B cell (primary cell): Measurements from ENCODE around the gene NTNG1. TPM values are rescaled to one million over a fixed set of nuclear protein-coding genes. Genes with fewer than 3 reads are reported as not detected.

Experiments
- ATAC-seq: fragments of 200-7000 bp; cut with Tn5 transposase; one replicate; pipeline ENCODE4 v1.10.0; 2021; ENCODE audit warnings: low read depth, mild to moderate bottlenecking, moderate number of reproducible peaks, moderate library complexity
- CTCF ChIA-PET: fragments of 350-600 bp; sonication (Branson Sonifier 250); formaldehyde crosslinking; loops from one replicate; lab custom pipeline; 2021; ENCODE audit warnings: antibody characterized with exemption, inconsistent platforms; lab: Charles Lee
- POLR2A ChIA-PET: fragments of 350-600 bp; sonication (Branson Sonifier 250); formaldehyde crosslinking; loops from one replicate; lab custom pipeline; 2021; ENCODE audit warnings: antibody characterized with exemption; lab: Charles Lee
- DNase-seq: peaks from one replicate; pipeline ENCODE4 v3.0.0; 2013
- H2AFZ ChIP-seq: 2 replicates; pipeline ENCODE4 v1.6.1; 2012; ENCODE audit warnings: mild to moderate bottlenecking, low read depth, low read length; ENCODE audit not compliant: insufficient read depth, poor library complexity, severe bottlenecking
- H3K27ac ChIP-seq, 2 donors: 1 replicate in 1 of 2; 2 replicates in 1 of 2; pipeline ENCODE4 v1.5.1; 2012 to 2013; ENCODE audit warnings: low read length in 2 of 2, mild to moderate bottlenecking in 2 of 2, moderate library complexity in 1 of 2
- H3K27me3 ChIP-seq, 4 experiments: fragments of 200-600 bp in 1 of 4; sonication (generic) in 1 of 4; replicated peaks in 1 of 4; 1 replicate in 2 of 4; 2 replicates in 2 of 4; pipeline versions ENCODE4 v1.6.1 to v1.7.0; 2013 to 2016; ENCODE audit warnings: low read length in 3 of 4, mild to moderate bottlenecking in 2 of 4, mixed read lengths in 1 of 4, moderate library complexity in 1 of 4; ENCODE audit not compliant: insufficient read depth in 4 of 4, control insufficient read depth in 3 of 4; ENCODE audit errors: control extremely low read depth in 1 of 4
- H3K36me3 ChIP-seq, 2 experiments: replicated peaks in 1 of 2; 1 replicate in 1 of 2; 2 replicates in 1 of 2; pipeline versions ENCODE4 v1.6.1 to v1.7.1; 2013; ENCODE audit warnings: low read length in 1 of 2; ENCODE audit not compliant: insufficient read depth in 2 of 2, control insufficient read depth in 1 of 2; ENCODE audit errors: control extremely low read depth in 1 of 2, extremely low read depth in 1 of 2
- H3K4me1 ChIP-seq, 2 donors: fragments of 200-600 bp in 1 of 2; sonication (generic) in 1 of 2; 1 replicate in 1 of 2; 2 replicates in 1 of 2; pipeline versions ENCODE4 v1.5.1 to v1.6.1; 2013 to 2017; ENCODE audit warnings: low read length in 2 of 2; ENCODE audit not compliant: control insufficient read depth in 2 of 2, insufficient read depth in 2 of 2
- H3K4me2 ChIP-seq: replicated peaks from 2 replicates; pipeline ENCODE3; 2012; ENCODE audit warnings: mild to moderate bottlenecking, low read depth, low read length; ENCODE audit not compliant: poor library complexity, severe bottlenecking
- H3K4me3 ChIP-seq, 5 experiments: fragments of 200-600 bp in 1 of 5; sonication (generic) in 1 of 5; 1 replicate in 3 of 5; 2 replicates in 2 of 5; pipeline versions ENCODE4 v1.5.1 to v1.7.0; 2011 to 2016; ENCODE audit warnings: low read length in 4 of 5, mild to moderate bottlenecking in 4 of 5, low read depth in 2 of 5, control low read depth in 1 of 5, moderate library complexity in 1 of 5; ENCODE audit not compliant: insufficient read depth in 1 of 5; ENCODE audit errors: control extremely low read depth in 1 of 5, extremely low read depth in 1 of 5
- H3K79me2 ChIP-seq: fragments of 200-600 bp; sonication (generic); one replicate; pipeline ENCODE4 v1.6.0; 2016; ENCODE audit warnings: low read length; ENCODE audit not compliant: control insufficient read depth, insufficient read depth
- H3K9ac ChIP-seq: fragments of 200-600 bp; sonication (generic); 2 replicates; pipeline ENCODE4 v1.6.1; 2017; ENCODE audit warnings: mild to moderate bottlenecking, low read length, moderate library complexity
- H3K9me3 ChIP-seq, 3 donors: one replicate each; pipeline versions ENCODE4 v1.6.1 to v1.7.1; 2013; ENCODE audit warnings: low read length in 2 of 3; ENCODE audit not compliant: control insufficient read depth in 2 of 3, insufficient read depth in 1 of 3; ENCODE audit errors: control extremely low read depth in 1 of 3
- H4K20me1 ChIP-seq: 2 replicates; pipeline ENCODE4 v1.6.0; 2012; ENCODE audit warnings: mild to moderate bottlenecking, low read length; ENCODE audit not compliant: insufficient read depth, control insufficient read depth, poor library complexity, severe bottlenecking
- H3K27ac Mint-ChIP-seq: one replicate; pipeline ENCODE4 v1.8.0; 2021; ENCODE audit warnings: mixed read lengths
- H3K27me3 Mint-ChIP-seq: one replicate; pipeline ENCODE4 v1.8.0; 2021; ENCODE audit warnings: mixed read lengths
- H3K4me1 Mint-ChIP-seq: one replicate; pipeline ENCODE4 v1.8.0; 2021; ENCODE audit warnings: mixed read lengths
- H3K4me3 Mint-ChIP-seq: one replicate; pipeline ENCODE4 v1.8.0; 2021; ENCODE audit warnings: mixed read lengths
- H3K9me3 Mint-ChIP-seq: one replicate; pipeline ENCODE4 v1.8.0; 2022; ENCODE audit warnings: mixed read lengths; ENCODE audit not compliant: insufficient read depth
- CTCF ChIP-seq: fragments of 200-600 bp; IDR thresholded peaks from one replicate; pipeline ENCODE4 v1.8.0; 2022; ENCODE audit warnings: antibody characterized with exemption, mild to moderate bottlenecking
- EZH2 ChIP-seq: IDR thresholded peaks from 2 replicates; pipeline ENCODE4 v1.6.1; 2012; ENCODE audit warnings: borderline replicate concordance, low read depth, mild to moderate bottlenecking, moderate library complexity, low read length; ENCODE audit not compliant: insufficient read depth, poor library complexity, severe bottlenecking
- WGBS: methylation state at CpG from one replicate; pipeline ENCODE4 v1.1.5; 2013; ENCODE audit warnings: missing lambda C conversion rate; ENCODE audit not compliant: insufficient coverage; 5-methylcytosine and 5-hydroxymethylcytosine counted together
- intact Hi-C: fragments of 100-400 bp; cut with micrococcal nuclease; formaldehyde crosslinking; loops from one replicate; pipeline ENCODE4 v1.10.0; 2022
- polyA plus RNA-seq: library from polyadenylated mRNA; depleted of rRNA; stranded (reverse); fragments of >200 nt; gene quantifications from 2 replicates; pipeline ENCODE4 v1.2.3, GENCODE V29; 2012
- total RNA-seq, 2 donors: library from RNA; stranded (reverse); fragments of 120-200 nt in 1 of 2; gene quantifications; 1 replicate in 1 of 2; 2 replicates in 1 of 2; pipeline versions ENCODE4 v1.2.3 to v1.2.4, GENCODE V29; 2013 to 2022

Gene NTNG1
- total and polyA plus RNA-seq, 2 donors (not counting 1 experiment from before 2014, with no cell fraction given), result 2.8 to 3.7 TPM

DNA sequence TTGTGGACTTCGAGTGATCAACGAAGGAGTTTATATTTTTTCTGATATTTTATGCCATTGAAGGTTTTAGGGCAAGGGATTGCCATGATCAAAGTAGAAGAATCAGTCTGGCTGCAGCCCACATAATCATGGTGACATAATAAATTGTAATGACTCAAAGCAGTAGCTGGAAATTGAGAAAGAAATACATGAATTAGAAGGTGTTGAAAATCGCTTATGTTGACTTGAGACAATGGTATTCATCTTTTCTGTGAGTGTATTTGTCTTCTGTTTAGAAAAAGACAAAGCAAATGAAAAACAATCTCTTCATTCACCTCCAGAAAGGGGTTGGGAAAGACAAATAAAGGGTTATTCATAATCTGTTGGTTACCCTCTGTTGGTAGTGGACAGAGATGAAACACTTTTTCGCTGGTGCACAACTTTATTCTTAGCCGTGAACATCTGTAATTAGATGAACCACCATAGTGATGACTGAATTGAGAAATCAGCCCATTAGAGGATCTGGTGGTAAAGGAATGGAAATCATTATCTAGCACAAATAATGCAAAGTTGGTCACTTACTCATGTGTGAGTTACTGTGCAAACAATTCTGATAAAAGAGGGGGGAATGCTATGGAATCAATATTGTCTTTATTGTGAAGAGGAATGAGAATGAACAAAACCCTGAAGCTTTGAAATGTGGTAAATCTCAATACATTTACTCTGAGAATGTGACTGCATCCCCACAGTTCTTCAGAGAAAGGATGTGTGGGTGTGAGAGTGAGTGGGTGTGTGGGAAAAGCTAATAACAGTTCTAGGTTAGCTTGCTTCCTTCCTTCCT is 121.8 kb downstream of the NTNG1 start:
- Histone ChIP-seq H4K20me1 (no peaks in the 10 kb centered on the region), H3K27ac (no peak overlapping the region), H3K79me2 (no peaks in the 10 kb centered on the region), H3K27me3 (no peaks in the 10 kb centered on the region), H3K4me3 (no peak overlapping the region), H2AFZ (no peak overlapping the region), H3K4me1 (peaks cover 3 to 7% of the 10 kb centered on the region in 2 donors), H3K4me2 (no peak overlapping the region), H3K36me3 (no peaks in the 10 kb centered on the region), H3K9ac (no peak overlapping the region), H3K9me3 (no peaks in the 10 kb centered on the region)
- no peaks in the 10 kb centered on the region for H3K9me3 Mint-ChIP-seq
- H3K4me1 Mint-ChIP-seq, result peaks cover 22% of the 10 kb centered on the region
- ChIA-PET CTCF (interaction anchor here (1.1 kb wide), 1 partner anchor 29 kb away, joined by 3 read pairs; no protein-coding TSS in a partner anchor), POLR2A (no interaction called here)
- DNase-seq, result no peak
- no peaks in the 10 kb centered on the region for H3K27me3 Mint-ChIP-seq
- ATAC-seq, result no peak
- no peak for TF ChIP-seq CTCF
- no peak for TF ChIP-seq EZH2
- H3K27ac Mint-ChIP-seq, result no peak overlapping the region
- 72% methylated on average over 4 of the region's 5 CpGs for WGBS
- intact Hi-C loops, result no loop called here
- no peak overlapping the region for H3K4me3 Mint-ChIP-seq

- WGBS, result no CpG with 5 or more reads among the region's 1 CpG
- Mint-ChIP-seq H3K4me1 (peaks cover 22% of the 10 kb centered on the region), H3K4me3 (no peak overlapping the region), H3K9me3 (no peaks in the 10 kb centered on the region), H3K27ac (no peak overlapping the region), H3K27me3 (no peaks in the 10 kb centered on the region)
- no peak overlapping the region for H3K9ac ChIP-seq
- no peaks in the 10 kb centered on the region for H3K9me3 ChIP-seq
- CTCF ChIA-PET, result interaction anchor here (1.1 kb wide), 1 partner anchor 29 kb away, joined by 3 read pairs; no protein-coding TSS in a partner anchor
- ATAC-seq (no peak), DNase-seq (no peak)
- H3K4me3 ChIP-seq, result no peak overlapping the region
- H3K27me3 ChIP-seq, result no peaks in the 10 kb centered on the region
- intact Hi-C loops, result no loop called here
- H3K4me2 ChIP-seq, result no peak overlapping the region
- H4K20me1 ChIP-seq, result no peaks in the 10 kb centered on the region
- H2AFZ ChIP-seq, result no peak overlapping the region
- H3K4me1 ChIP-seq, result peaks cover 3 to 7% of the 10 kb centered on the region in 2 donors
- no peak for TF ChIP-seq CTCF
- no peak for TF ChIP-seq EZH2
- no peaks in the 10 kb centered on the region for H3K36me3 ChIP-seq
- POLR2A ChIA-PET, result no interaction called here
- H3K79me2 ChIP-seq, result no peaks in the 10 kb centered on the region
- H3K27ac ChIP-seq, result no peak overlapping the region
Measured at GRCh38 chr1:107263291-107263915, 122.6 kb downstream of the NTNG1 start.
